GM21367 (cell line): ENCODE data around the gene RAB4B.
"Not testable (repeated sequence)": the region's sequence is repeated elsewhere in the genome, so short reads cannot be mapped to it uniquely, and the experiment has no call there.

Source experiments
- ATAC-seq: cut with Tn5 transposase; IDR thresholded peaks from one replicate; pipeline ENCODE4 v1.9.1; 2021; ENCODE audit not compliant: unreplicated experiment

RAB4B gene

GRCh38 chr19:40750874-40751537, 27.0 kb upstream of the RAB4B start, which contains the start of gene SNRPA:
SNRPA (plus strand) TSS chr19:40751203; CDS start chr19:40751409, 206 bp downstream.
- ATAC-seq, result peak; percentile 48

GRCh38 chr19:40752257-40752781, 25.7 kb upstream of the RAB4B start:
- ATAC-seq, result no peak

- no peak for ATAC-seq
Measured at GRCh38 chr19:40754611-40755247, 23.3 kb upstream of the RAB4B start.

- no peak for ATAC-seq
Measured at GRCh38 chr19:40755248-40755624, 22.8 kb upstream of the RAB4B start.

- no peak for ATAC-seq
Measured at GRCh38 chr19:40755791-40756190, 22.3 kb upstream of the RAB4B start.

GRCh38 chr19:40756502-40757110, 21.4 kb upstream of the RAB4B start:
- no peak for ATAC-seq

- no peak for ATAC-seq
Measured at GRCh38 chr19:40758491-40758890, 19.6 kb upstream of the RAB4B start.

GRCh38 chr19:40759352-40759751, 18.7 kb upstream of the RAB4B start:
- no peak for ATAC-seq

- ATAC-seq, result no peak
Measured at GRCh38 chr19:40762754-40763470, 15.1 kb upstream of the RAB4B start.

GRCh38 chr19:40763526-40763925, 14.5 kb upstream of the RAB4B start:
- no peak for ATAC-seq

- no peak for ATAC-seq
Measured at GRCh38 chr19:40763963-40764362, 14.1 kb upstream of the RAB4B start.

GRCh38 chr19:40766385-40766784, 11.7 kb upstream of the RAB4B start:
- not testable (repeated sequence) for ATAC-seq

GRCh38 chr19:40768869-40769268, 9.2 kb upstream of the RAB4B start:
- no peak for ATAC-seq

- ATAC-seq, result not testable (repeated sequence)
Measured at GRCh38 chr19:40771101-40771862, 6.8 kb upstream of the RAB4B start.

GRCh38 chr19:40774916-40775631, 3.0 kb upstream of the RAB4B start, which contains the start of gene MIA:
MIA (plus strand) TSS chr19:40775521; CDS start chr19:40775543, 22 bp downstream.
- ATAC-seq, result no peak

GRCh38 chr19:40775632-40776022, 2.4 kb upstream of the RAB4B start:
- ATAC-seq, result no peak

- no peak for ATAC-seq
Measured at GRCh38 chr19:40776364-40776763, 1.7 kb upstream of the RAB4B start.

GRCh38 chr19:40776932-40777644, 959 bp upstream of the RAB4B start:
- peak; percentile 52 for ATAC-seq

GRCh38 chr19:40777645-40777936, 456 bp upstream of the RAB4B start:
- no peak for ATAC-seq
